CD8-positive, alpha-beta memory T cell (primary cell): ENCODE measurements around the gene CLDN9. TPM values are rescaled to one million over a fixed set of nuclear protein-coding genes. Genes with fewer than 3 reads are reported as not detected.
A peak's percentile ranks its signal among the peaks of the same experiment; 100 is the strongest.

Source experiments
- CTCF ChIA-PET: fragments of 350-600 bp; sonication (Branson Sonifier 250); formaldehyde crosslinking; loops from one replicate; lab custom pipeline; 2021; ENCODE audit warnings: antibody characterized with exemption; lab: Charles Lee
- POLR2A ChIA-PET: fragments of 350-600 bp; sonication (Branson Sonifier 250); formaldehyde crosslinking; loops from one replicate; lab custom pipeline; 2021; ENCODE audit warnings: antibody characterized with exemption; lab: Charles Lee
- DNase-seq, 5 donors: peaks; one replicate each; pipeline versions ENCODE4 v3.0.0 to v3.0.0-alpha.2; 2020 to 2022; ENCODE audit warnings: mixed read lengths in 1 of 5
- H3K27ac ChIP-seq: one replicate; pipeline ENCODE4 v1.7.0; 2013; ENCODE audit warnings: low read depth, mild to moderate bottlenecking, low read length, moderate library complexity
- H3K27me3 ChIP-seq: 2 replicates; pipeline ENCODE4 v1.7.0; 2013; ENCODE audit warnings: low read length, mild to moderate bottlenecking; ENCODE audit not compliant: insufficient read depth, poor library complexity, severe bottlenecking
- H3K36me3 ChIP-seq: 2 replicates; pipeline ENCODE4 v1.7.0; 2013; ENCODE audit warnings: mild to moderate bottlenecking, low read length, moderate library complexity; ENCODE audit not compliant: insufficient read depth
- H3K4me1 ChIP-seq: 2 replicates; pipeline ENCODE4 v1.7.0; 2013; ENCODE audit warnings: mild to moderate bottlenecking, low read length, moderate library complexity; ENCODE audit not compliant: insufficient read depth
- H3K4me3 ChIP-seq: 2 replicates; pipeline ENCODE4 v1.7.0; 2013; ENCODE audit warnings: mild to moderate bottlenecking, low read length
- H3K9me3 ChIP-seq: 2 replicates; pipeline ENCODE4 v1.7.0; 2013; ENCODE audit warnings: mild to moderate bottlenecking, low read length
- H3K27ac Mint-ChIP-seq, 8 donors: one replicate each; pipeline ENCODE4 v1.8.0; 2020 to 2021; ENCODE audit warnings: mixed read lengths in 8 of 8, mild to moderate bottlenecking in 6 of 8, inconsistent platforms in 3 of 8, moderate library complexity in 3 of 8
- H3K27me3 Mint-ChIP-seq, 2 donors: one replicate each; pipeline ENCODE4 v1.8.0; 2020 to 2021; ENCODE audit warnings: mixed read lengths in 2 of 2, mild to moderate bottlenecking in 1 of 2, moderate library complexity in 1 of 2
- H3K36me3 Mint-ChIP-seq, 3 donors: one replicate each; pipeline ENCODE4 v1.8.0; 2020 to 2021; ENCODE audit warnings: mixed read lengths in 3 of 3, inconsistent platforms in 1 of 3, mild to moderate bottlenecking in 1 of 3
- H3K4me1 Mint-ChIP-seq, 3 donors: one replicate each; pipeline ENCODE4 v1.8.0; 2020 to 2021; ENCODE audit warnings: mixed read lengths in 3 of 3, inconsistent platforms in 1 of 3, mild to moderate bottlenecking in 1 of 3
- H3K4me3 Mint-ChIP-seq, 7 donors: one replicate each; pipeline ENCODE4 v1.8.0; 2020 to 2021; ENCODE audit warnings: mixed read lengths in 7 of 7, mild to moderate bottlenecking in 6 of 7, moderate library complexity in 4 of 7, inconsistent platforms in 2 of 7
- H3K9me3 Mint-ChIP-seq, 5 donors: one replicate each; pipeline ENCODE4 v1.8.0; 2020 to 2022; ENCODE audit warnings: mixed read lengths in 5 of 5, mild to moderate bottlenecking in 3 of 5, moderate library complexity in 2 of 5, inconsistent platforms in 1 of 5
- polyA plus RNA-seq: library from polyadenylated mRNA; unstranded; fragments of 300-500 nt; fragmentation: Illumina TruSeq; gene quantifications from one replicate; pipeline ENCODE4 v1.2.3, GENCODE V29; 2021
- total RNA-seq, 2 experiments: library from RNA; stranded (reverse); gene quantifications; one replicate each; pipeline ENCODE4 v1.2.3, GENCODE V29; 2021

Gene CLDN9
- total and polyA plus RNA-seq, 3 experiments from 2014 or later = not detected

DNA sequence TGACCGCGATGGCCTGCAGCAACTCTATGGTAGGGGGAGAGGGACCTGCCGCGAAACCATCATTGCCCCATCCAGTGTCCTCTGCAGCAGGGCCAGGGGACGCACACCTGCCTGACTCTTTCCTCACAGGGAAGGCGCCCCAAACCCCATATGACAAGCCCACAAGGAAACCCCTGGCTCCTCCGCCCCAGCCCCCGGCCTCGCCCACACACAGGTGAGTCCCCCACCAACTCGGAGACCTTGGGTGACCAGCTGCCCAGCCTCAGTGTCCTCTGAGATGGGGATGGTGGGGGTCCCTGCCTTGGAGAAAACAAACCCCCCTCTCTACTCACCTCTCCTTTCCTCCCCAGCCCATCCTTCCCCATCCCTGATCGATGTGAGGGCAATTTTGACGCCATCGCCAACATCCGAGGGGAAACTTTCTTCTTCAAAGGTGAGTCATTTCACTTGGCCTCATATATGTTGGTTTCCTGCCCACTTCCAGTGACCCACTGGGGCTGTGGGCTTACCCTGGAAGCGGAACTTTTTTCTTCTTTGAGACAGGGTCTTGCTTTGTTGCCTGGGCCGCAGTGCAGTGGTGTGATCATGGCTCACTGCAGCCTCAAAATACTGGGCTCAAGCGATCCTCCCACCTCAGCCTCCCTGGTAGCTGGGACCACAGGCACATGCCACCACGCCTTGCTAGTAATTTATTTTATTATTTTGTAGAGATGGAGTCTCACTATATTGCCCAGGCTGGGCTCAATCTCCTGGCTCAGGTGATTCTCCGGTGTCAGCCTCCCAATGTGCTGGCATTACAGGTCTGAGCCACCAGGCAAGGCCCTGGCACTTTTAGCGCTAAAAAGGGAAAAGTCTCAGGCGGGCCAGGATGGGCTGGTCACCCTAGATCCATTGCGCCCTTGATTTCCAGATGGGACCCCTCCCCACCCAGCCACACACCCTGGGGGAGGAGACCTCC, 44.7 kb downstream of the CLDN9 start:
- no peak for DNase-seq
- ChIA-PET POLR2A (interaction anchor here (0.6 to 2.8 kb wide), 5 partner anchors 9 to 72 kb away, joined by 3 to 28 read pairs (median 5); no protein-coding TSS in a partner anchor), CTCF (interaction anchor here (1.1 to 6.4 kb wide), 22 partner anchors 10 to 108 kb away, joined by 3 to 190 read pairs (median 7); partner anchors contain the start of genes BICDL2, HCFC1R1, MMP25 and THOC6)
- no peaks in the 10 kb centered on the region for H3K27me3 Mint-ChIP-seq
- Histone ChIP-seq H3K36me3 (no peaks in the 10 kb centered on the region), H3K4me1 (peaks cover 47% of the 10 kb centered on the region), H3K9me3 (no peaks in the 10 kb centered on the region), H3K27ac (no peak overlapping the region), H3K27me3 (no peaks in the 10 kb centered on the region), H3K4me3 (peak overlapping the region; percentile 71)
- peak overlapping the region; percentile 51 to 99 (median 86) for H3K27ac Mint-ChIP-seq
- peaks cover 42 to 69% (median 52%) of the 10 kb centered on the region in 3 donors for H3K4me1 Mint-ChIP-seq
- H3K4me3 Mint-ChIP-seq = peak overlapping the region; percentile 37 to 96 (median 63)
- H3K36me3 Mint-ChIP-seq = peaks cover 0 to 30% (median 6%) of the 10 kb centered on the region in 3 donors
- no peaks in the 10 kb centered on the region for H3K9me3 Mint-ChIP-seq

DNA sequence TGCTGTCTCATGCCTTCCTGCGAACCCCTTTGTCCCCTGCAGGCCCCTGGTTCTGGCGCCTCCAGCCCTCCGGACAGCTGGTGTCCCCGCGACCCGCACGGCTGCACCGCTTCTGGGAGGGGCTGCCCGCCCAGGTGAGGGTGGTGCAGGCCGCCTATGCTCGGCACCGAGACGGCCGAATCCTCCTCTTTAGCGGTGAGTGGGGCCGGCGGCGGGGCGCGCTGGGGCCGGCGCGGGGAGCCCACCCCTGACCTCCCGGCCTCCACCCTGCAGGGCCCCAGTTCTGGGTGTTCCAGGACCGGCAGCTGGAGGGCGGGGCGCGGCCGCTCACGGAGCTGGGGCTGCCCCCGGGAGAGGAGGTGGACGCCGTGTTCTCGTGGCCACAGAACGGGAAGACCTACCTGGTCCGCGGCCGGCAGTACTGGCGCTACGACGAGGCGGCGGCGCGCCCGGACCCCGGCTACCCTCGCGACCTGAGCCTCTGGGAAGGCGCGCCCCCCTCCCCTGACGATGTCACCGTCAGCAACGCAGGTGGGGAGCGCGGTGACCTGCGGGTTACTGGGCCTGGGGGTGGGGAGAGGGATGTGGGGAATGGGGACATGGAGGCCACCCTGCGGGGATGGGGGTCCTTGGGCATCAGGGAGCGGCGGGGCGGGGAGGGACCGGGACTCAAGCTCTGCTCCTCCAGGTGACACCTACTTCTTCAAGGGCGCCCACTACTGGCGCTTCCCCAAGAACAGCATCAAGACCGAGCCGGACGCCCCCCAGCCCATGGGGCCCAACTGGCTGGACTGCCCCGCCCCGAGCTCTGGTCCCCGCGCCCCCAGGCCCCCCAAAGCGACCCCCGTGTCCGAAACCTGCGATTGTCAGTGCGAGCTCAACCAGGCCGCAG, 45.7 kb downstream of the CLDN9 start:
- ChIA-PET POLR2A (interaction anchor here (0.6 to 2.8 kb wide), 11 partner anchors 8 to 100 kb away, joined by 3 to 28 read pairs (median 5); partner anchors contain the start of gene ZNF213), CTCF (interaction anchor here (0.7 to 6.4 kb wide), 31 partner anchors 10 to 107 kb away, joined by 3 to 190 read pairs (median 6); partner anchors contain the start of genes BICDL2, CLDN9, HCFC1R1 and MMP25)
- Mint-ChIP-seq H3K27me3 (no peaks in the 10 kb centered on the region), H3K27ac (peak overlapping the region; percentile 75 to 97 (median 87)), H3K4me1 (peaks cover 46 to 75% (median 60%) of the 10 kb centered on the region in 3 donors), H3K4me3 (peak overlapping the region; percentile 90 to 97 (median 93)), H3K9me3 (no peaks in the 10 kb centered on the region), H3K36me3 (peaks cover 0 to 30% (median 6%) of the 10 kb centered on the region in 3 donors)
- Histone ChIP-seq H3K4me3 (peak overlapping the region; percentile 71), H3K4me1 (peaks cover 47% of the 10 kb centered on the region), H3K27ac (peak overlapping the region; percentile 75), H3K9me3 (no peaks in the 10 kb centered on the region), H3K36me3 (no peaks in the 10 kb centered on the region), H3K27me3 (no peaks in the 10 kb centered on the region)
- peak; percentile 38 to 75 (median 49) for DNase-seq

DNA sequence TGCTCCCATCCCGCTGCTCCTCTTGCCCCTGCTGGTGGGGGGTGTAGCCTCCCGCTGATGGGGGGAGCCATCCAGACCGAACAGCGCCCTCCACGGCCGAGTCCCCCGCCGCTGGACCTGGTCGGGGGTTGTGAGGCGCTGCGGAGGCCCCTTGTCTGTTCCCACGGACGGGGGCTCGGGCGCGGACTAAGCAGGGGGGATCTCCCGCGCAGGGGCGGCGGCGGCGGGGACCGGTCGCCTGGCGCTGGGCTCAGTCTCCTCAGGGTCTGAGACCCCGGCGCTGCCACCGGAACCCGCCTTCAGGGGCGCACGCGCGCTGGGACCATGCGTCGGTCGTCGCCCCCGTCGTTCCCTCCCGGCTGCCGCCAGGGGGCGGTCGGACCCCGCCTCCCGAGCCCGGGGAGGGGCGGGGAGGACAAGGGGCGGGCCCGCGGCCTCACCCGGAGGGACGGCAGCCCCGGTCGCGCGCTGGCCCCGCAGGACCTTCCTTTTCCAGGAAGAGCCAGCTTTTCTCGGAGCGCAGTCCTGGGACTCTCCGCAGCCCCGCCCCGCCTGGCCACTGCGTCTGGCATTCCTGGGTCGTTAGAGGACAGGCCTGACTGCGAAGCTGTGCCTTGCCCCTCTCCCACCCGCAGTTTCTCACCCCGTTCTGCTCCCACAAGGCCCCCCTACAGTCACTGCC, 46.5 kb downstream of the CLDN9 start:
- Histone ChIP-seq H3K4me3 (peak overlapping the region; percentile 71), H3K36me3 (no peaks in the 10 kb centered on the region), H3K4me1 (peaks cover 51% of the 10 kb centered on the region), H3K27ac (peak overlapping the region; percentile 75), H3K9me3 (no peaks in the 10 kb centered on the region), H3K27me3 (no peaks in the 10 kb centered on the region)
- no peaks in the 10 kb centered on the region for H3K27me3 Mint-ChIP-seq
- H3K4me1 Mint-ChIP-seq = peaks cover 46 to 76% (median 61%) of the 10 kb centered on the region in 3 donors
- POLR2A ChIA-PET = interaction anchor here (0.6 to 2.8 kb wide), 9 partner anchors 9 to 99 kb away, joined by 3 to 28 read pairs (median 5); partner anchors contain the start of gene ZNF213
- CTCF ChIA-PET = interaction anchor here (0.7 to 6.4 kb wide), 36 partner anchors 8 to 207 kb away, joined by 3 to 190 read pairs (median 6); partner anchors contain the start of genes BICDL2, CLDN9, HCFC1R1 and MMP25
- peaks cover 0 to 23% (median 4%) of the 10 kb centered on the region in 3 donors for H3K36me3 Mint-ChIP-seq
- DNase-seq = peak; percentile 83 to 89 (median 85)
- H3K27ac Mint-ChIP-seq = peak overlapping the region; percentile 85 to 97 (median 91)
- peak overlapping the region; percentile 90 to 97 (median 93) for H3K4me3 Mint-ChIP-seq
- H3K9me3 Mint-ChIP-seq = no peaks in the 10 kb centered on the region

DNA sequence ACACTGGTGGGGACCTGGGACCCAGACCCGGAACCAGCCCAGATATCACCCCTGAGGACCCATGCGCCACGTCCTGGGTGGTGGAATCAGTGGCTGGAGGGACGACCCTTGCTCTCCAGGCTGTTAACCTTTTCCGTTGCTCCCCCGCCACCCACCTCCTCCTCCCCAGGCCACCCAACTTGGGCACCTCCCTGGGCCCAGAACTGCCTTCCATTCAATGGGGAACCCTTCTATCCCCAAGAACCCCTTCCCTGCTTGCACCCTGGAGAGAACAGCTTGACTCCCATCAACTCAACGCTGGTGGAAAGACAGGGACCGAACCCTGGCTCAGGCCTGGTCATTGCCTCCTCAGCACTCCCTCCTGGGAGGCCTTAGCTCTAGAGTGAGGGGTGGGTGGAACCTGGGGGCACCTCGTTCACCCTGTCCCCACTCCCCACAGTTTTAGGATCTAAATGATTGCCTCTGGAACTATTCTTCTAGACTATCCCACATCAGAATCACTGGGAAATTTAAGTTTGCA, 47.1 kb downstream of the CLDN9 start:
- CTCF ChIA-PET = interaction anchor here (0.7 to 6.4 kb wide), 23 partner anchors 8 to 206 kb away, joined by 3 to 190 read pairs (median 8); partner anchors contain the start of genes MMP25, ZNF213 and ZSCAN10
- Histone ChIP-seq H3K9me3 (no peaks in the 10 kb centered on the region), H3K4me3 (peak overlapping the region; percentile 71), H3K4me1 (peaks cover 54% of the 10 kb centered on the region), H3K27ac (peak overlapping the region; percentile 75), H3K36me3 (no peaks in the 10 kb centered on the region), H3K27me3 (no peaks in the 10 kb centered on the region)
- H3K36me3 Mint-ChIP-seq = peaks cover 0 to 20% (median 2%) of the 10 kb centered on the region in 3 donors
- no peaks in the 10 kb centered on the region for H3K27me3 Mint-ChIP-seq
- peak overlapping the region; percentile 81 to 97 (median 89) for H3K4me3 Mint-ChIP-seq
- no peak for DNase-seq
- POLR2A ChIA-PET = interaction anchor here (2.4 to 2.8 kb wide), 2 partner anchors 16 to 70 kb away, joined by 27 to 28 read pairs; no protein-coding TSS in a partner anchor
- peak overlapping the region; percentile 78 to 97 (median 90) for H3K27ac Mint-ChIP-seq
- H3K9me3 Mint-ChIP-seq = no peaks in the 10 kb centered on the region
- peaks cover 46 to 77% (median 61%) of the 10 kb centered on the region in 3 donors for H3K4me1 Mint-ChIP-seq

DNA sequence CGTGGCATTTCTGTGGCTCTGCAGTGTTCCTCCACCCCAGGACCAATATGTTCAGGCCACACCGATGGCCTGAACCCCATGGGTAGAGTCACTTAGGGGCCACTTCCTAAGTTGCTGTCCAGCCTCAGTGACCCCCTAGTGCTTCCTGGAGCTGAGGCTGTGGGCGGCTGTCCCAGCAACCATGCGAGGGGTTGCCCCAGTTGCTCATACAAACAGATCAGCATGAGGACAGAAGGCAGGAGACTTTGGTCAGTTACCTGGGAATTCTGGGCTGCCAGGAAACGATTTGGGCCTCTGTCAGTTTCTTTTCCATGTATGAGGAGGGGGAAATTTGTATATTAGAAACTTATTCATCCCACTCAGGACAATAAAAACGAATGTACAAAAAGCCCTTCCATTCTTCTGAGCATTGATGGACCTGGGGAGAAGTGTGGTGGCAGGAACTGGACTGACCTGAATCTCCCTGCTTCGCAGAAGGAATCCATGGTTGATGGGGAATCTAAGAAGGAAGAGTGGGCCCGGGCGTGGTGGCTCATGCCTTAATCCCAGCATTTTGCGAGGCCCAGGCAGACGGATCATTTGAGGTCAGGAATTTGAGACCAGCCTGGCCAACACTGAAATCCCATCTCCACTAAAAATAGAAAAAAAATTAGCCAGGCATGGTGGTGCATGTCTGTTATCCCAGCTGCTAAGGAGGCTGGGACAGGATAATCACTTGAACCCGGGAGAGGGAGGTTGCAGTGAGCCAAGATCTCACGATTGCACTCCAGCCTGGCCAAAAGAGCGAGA, 47.8 kb downstream of the CLDN9 start:
- Mint-ChIP-seq H3K9me3 (no peaks in the 10 kb centered on the region), H3K4me3 (peak overlapping the region; percentile 81 to 97 (median 89)), H3K27ac (peak overlapping the region; percentile 57 to 97 (median 90)), H3K36me3 (peaks cover 0 to 16% (median under 1%) of the 10 kb centered on the region in 3 donors), H3K27me3 (no peaks in the 10 kb centered on the region), H3K4me1 (peaks cover 44 to 77% (median 61%) of the 10 kb centered on the region in 3 donors)
- Histone ChIP-seq H3K9me3 (no peaks in the 10 kb centered on the region), H3K36me3 (no peaks in the 10 kb centered on the region), H3K4me3 (peak overlapping the region; percentile 71), H3K27ac (peak overlapping the region; percentile 75), H3K4me1 (peaks cover 52% of the 10 kb centered on the region), H3K27me3 (no peaks in the 10 kb centered on the region)
- CTCF ChIA-PET = interaction anchor here (1.0 to 10.5 kb wide), 15 partner anchors 9 to 107 kb away, joined by 3 to 190 read pairs (median 10); partner anchors contain the start of genes MMP25, ZNF213 and ZSCAN10
- DNase-seq = no peak
- POLR2A ChIA-PET = interaction anchor here (2.4 to 2.8 kb wide), 2 partner anchors 15 to 69 kb away, joined by 27 to 28 read pairs; no protein-coding TSS in a partner anchor

DNA sequence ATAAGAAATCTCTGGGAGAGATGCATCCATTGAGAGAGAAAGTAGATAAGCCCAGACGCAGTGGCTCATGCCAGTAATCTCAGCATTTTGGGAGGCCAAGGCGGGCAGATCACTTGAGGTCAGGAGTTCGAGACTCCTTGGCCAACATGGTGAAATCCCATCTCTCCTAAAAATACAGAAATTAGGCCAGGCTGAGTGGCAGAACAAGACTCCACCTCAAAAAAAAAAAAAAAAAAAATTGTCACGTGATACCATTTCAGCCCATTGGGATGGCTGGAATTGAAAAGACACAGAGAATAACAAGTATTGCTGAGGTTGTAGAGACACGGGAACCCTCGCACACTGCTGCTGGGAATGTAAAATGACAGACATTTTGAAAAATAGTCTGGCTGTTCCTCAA, 49.8 kb downstream of the CLDN9 start:
- peak overlapping the region in 3 of 7 donors; percentile 12 to 100 (median 40) for H3K4me3 Mint-ChIP-seq

More for the DNA sequence above, 49.8 kb downstream of the CLDN9 start:
- H3K36me3 ChIP-seq = peaks cover under 1% of the 10 kb centered on the region
- Mint-ChIP-seq H3K27me3 (no peaks in the 10 kb centered on the region), H3K4me1 (peaks cover 40 to 67% (median 55%) of the 10 kb centered on the region in 3 donors), H3K27ac (peak overlapping the region; percentile 29 to 99 (median 95)), H3K36me3 (peaks cover 7 to 28% (median 11%) of the 10 kb centered on the region in 3 donors), H3K9me3 (peaks cover 0 to 2% (median 0%) of the 10 kb centered on the region in 5 donors)
- H3K9me3 ChIP-seq = no peaks in the 10 kb centered on the region
- no peaks in the 10 kb centered on the region for H3K27me3 ChIP-seq
- DNase-seq = no peak
- ChIA-PET POLR2A (no interaction called here), CTCF (interaction anchor here (10.5 kb wide), 1 partner anchor 65 kb away, joined by 99 read pairs; no protein-coding TSS in a partner anchor)
- no peak overlapping the region for H3K27ac ChIP-seq
- H3K4me1 ChIP-seq = peaks cover 43% of the 10 kb centered on the region
- H3K4me3 ChIP-seq = no peak overlapping the region
